Fibroblast of gingiva (primary cell): ENCODE data around the gene KCNH1.
"Not testable (repeated sequence)": the region's sequence is repeated elsewhere in the genome, so short reads cannot be mapped to it uniquely, and the experiment has no call there.

ENCODE experiments used
- DNase-seq: peaks from one replicate; pipeline ENCODE4 v3.0.0-alpha.2; 2011; ENCODE audit warnings: low read depth

Gene KCNH1

GRCh38 chr1:210684466-210685294, 449.3 kb downstream of the KCNH1 start:
- no peak for DNase-seq

DNA sequence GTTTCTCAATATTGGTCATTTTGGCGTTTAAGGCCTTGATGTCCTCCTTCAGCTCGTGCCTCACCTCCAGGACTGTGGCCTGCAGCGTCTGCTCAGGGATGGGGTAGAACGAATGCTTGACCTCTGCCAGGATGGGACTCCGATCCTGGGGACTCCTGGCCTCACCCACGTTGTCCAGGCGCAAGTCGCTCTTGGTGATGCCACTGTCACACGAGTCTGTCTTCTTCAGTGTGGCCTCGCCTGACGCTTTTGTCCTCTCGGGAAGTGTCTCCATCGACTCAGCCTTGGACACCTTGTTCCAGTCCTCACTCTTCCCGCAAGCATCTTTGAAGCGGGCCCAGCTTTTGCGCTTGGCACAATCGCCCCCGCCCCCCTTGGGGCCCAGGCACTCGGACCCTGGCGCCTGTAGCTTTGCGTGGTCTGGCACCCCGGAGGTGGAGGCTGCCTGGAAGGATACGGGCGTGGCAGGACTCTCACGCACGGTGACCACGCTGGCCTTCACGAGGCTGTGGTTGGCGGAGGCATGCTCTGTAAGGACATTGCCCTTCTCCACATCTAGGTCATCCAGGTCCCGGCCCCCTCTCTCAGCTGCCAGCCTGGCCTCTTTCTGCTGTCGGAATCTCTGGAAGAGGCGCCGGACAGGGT, 450.4 kb downstream of the KCNH1 start:
- DNase-seq = no peak

DNA sequence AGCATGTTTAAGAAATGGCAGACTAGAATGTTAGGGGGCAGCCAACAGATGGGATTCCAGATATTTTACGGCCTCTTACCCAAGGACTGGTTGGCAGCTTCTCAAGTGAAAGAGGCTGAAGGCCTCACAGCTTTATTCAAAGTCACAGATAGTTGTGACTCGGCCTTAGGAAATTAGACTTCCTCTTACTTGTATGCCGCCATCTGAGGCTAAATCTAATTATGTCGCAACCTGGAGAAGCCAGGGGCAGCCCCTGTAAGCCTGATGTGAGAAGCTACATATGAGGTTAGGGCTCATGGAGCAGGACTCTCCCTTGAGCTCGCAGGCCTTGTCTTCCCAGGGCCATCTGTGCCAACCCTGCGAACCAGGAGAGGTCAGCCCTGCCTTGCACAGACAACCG, 452.8 kb downstream of the KCNH1 start:
- no peak for DNase-seq

DNA sequence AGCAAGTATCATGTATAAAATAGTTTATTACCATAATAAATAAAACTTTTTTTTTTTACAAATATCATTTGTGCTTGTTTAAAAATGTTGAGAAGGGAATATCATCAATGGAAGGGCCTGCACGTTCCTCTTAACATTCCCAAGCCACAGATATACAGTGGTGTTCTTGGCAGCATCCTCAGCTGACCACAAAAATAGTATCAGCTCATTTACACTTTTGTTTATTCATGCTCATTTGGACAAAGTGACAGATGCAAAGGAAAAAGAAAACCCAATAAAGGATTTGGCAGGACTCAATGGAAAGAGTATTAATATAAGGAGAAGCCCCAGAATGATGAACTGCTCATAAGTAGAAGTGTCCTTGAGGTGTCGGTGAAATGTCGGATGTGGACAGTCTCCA, 455.6 kb downstream of the KCNH1 start:
- DNase-seq = no peak

GRCh38 chr1:210677533-210677932, 456.4 kb downstream of the KCNH1 start:
- no peak for DNase-seq

- no peak for DNase-seq
These were observed 457.4 kb downstream of the KCNH1 start for GRCh38 chr1:210676539-210676938.

- no peak for DNase-seq
These were observed 459.8 kb downstream of the KCNH1 start for GRCh38 chr1:210674151-210674550.

GRCh38 chr1:210669951-210670350, 464.0 kb downstream of the KCNH1 start:
- no peak for DNase-seq

DNA sequence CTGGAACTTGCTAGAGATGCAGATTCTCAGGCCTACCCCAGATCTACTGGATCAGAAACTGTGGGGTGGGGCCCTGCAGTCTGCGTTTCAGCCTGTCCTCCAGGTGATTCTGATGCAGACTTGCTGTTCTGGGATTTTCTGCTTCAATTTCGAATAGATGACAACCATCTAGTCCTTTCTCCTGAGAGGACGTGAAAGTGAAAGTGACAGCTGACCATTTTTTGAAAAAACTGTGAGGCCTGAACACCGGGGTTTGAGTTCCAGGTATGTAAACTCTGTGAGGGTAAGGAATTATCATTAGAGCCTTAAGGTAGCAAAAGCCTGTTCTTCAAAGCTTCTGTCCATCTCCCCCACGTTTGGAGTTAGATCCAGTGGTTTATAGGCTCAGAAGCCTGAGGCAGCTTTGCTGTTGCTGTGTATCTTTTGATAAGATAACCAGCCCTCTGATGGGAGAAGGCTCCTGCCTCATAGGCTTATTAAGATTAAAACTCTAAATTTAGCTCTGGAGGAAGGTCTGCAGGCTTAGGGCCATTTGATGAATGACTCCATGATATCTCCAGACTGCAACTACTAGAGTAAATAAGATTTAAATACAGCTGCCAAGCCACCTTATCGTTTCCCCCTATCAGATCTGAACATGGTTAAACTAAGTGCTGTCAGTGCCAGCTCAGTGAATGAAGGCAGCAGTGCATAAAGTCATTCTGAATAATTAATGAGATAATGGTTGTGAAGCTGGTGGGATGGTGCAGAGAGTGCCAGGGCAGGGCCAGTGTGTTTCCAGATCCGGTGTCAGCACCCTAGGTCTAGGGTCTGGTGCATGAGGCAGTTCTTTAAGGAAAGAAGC, 470.0 kb downstream of the KCNH1 start:
- no peak for DNase-seq

DNA sequence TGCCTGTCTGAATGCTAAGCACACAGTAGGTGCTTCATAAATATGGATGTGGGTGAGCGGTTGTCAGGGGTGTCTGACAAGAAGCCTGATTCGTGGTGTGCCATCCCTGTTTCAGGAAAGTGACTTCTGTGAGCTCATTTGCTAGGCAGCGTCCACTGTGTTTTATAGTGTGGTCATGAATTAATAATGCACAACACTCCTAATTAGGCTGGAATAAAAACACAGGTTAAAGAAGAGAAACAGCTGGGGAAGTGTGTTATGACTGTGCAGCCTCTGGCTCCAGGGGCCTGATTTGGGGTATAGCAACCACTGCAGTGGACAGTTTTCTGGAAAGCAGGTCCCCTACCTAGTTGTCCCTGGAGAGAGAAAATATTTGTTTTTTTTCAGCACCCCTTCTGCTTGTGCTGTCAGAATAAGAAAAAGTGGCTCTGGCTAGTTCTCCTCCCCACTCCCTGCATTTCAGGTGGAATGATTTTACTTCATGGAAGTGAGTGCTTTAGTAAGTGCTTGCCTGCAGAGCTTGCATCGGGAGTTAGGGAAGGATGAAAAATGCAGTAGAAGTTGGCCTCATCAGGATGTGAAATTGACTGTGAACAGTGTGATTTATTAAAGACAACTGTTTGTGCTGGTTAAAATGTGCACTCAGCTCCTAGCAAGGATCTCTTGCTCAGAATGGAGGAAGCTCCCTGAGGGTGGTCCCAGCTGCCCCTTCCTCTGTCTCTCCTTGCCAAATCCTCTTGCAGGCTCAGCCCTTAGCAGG, 471.5 kb downstream of the KCNH1 start:
- DNase-seq = no peak

DNA sequence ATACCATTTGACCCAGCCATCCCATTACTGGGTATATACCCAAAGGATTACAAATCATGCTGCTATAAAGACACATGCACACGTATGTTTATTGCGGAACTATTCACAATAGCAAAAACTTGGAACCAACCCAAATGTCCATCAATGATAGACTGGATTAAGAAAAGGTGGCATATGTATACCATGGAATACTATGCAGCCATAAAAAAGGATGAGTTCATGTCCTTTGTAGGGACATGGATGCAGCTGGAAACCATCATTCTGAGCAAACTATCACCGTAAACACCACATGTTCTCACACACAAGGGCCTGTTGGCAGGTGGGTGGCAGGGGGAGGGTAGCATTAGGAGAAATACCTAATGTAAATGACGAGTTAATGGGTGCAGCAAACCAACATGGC, 472.4 kb downstream of the KCNH1 start:
- DNase-seq = not testable (repeated sequence)

DNA sequence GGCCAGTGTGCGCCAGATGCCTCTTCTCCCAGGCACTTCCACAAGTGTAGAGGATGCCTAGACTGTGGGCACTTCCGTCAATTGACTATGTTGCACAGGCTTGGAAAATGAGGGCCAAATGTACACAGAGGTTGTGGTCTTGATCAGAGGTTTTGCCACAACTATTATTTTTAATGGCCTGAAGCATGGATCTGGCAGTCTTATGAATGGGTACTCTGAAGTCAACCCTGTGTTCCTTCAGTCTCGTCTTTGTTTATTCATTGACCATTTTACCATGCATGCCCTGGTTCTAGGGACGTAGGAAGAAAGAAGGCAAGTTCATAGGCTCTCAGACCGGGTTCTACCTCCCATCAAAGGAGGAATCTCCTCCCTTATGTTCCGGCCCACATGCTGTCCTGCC, 476.1 kb downstream of the KCNH1 start:
- DNase-seq = no peak

GRCh38 chr1:210655511-210655910, 478.4 kb downstream of the KCNH1 start:
- no peak for DNase-seq

DNA sequence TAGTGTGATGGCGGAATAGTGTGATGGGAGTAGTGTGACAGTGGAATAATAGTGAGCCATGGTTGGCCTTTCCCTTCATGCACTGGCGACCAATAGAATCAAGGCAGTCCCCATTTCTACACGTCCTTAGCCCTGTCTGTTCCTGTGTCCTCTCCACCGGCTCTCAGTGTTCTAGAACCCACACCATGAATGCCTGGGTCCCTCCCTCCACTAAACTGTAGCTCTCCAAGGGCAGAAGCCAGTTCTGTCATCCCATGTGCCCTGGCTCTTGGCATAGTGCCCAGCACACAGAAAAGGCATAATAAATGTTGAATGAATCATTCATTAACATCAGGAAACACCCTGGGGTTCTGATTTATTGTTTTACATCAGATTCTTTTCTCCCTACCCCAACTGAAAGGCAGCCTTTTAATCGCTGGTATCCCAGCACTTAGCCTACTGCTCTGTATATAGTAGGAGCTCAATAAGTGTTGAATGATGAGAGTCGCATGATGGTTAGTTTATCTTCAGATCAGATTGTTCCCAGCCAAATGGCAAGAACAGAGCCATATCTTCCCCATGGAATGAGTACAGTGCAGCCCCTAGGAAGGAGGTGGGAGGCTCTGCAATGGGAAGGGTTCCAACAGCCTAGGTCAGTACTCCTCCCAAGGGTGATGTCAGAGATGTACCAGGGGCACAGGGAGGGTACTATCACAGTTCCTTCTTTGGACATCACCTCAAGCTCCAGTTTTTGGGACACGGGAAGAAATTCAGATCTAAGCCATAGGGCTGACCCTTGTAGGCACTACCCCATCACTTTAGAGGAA, 479.6 kb downstream of the KCNH1 start:
- no peak for DNase-seq

DNA sequence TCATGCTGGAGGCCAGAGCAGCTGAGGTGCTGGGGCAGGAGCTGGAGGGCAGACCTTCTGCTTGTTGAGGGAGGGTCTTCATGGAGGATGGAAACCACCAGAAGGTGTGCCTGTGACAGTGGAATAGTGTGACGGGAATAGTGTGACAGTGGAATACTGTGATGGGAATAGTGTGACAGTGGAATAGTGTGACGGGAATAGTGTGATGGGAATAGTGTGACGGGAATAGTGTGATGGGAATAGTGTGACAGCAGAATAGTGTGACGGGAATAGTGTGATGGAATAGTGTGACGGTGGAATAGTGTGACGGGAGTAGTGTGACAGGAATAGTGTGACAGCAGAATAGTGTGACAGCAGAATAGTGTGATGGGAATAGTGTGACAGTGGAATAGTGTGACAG, 480.2 kb downstream of the KCNH1 start:
- peak; percentile 24 for DNase-seq

GRCh38 chr1:210652329-210652954, 481.5 kb downstream of the KCNH1 start:
- no peak for DNase-seq

DNA sequence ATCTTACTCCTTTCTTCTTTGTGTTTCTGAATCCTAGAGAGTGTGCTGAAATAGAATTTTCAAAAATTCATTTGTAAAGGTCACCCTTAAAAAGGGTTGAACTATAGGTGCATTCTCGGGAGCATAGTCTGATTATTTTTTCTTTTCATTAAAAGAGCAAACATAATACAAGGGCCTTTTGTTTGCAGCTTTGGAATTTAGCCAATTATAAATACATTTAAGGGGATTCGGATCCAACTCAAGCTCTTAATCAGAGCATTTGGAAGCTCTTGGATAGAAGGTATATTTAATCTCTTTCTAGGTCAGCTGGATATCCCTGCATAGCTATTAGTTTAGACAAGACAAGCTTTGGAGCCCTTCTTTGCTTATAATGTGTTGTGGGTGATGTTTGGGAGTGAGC, 483.5 kb downstream of the KCNH1 start:
- no peak for DNase-seq

- no peak for DNase-seq
These were observed 485.2 kb downstream of the KCNH1 start for GRCh38 chr1:210648588-210649269.

DNA sequence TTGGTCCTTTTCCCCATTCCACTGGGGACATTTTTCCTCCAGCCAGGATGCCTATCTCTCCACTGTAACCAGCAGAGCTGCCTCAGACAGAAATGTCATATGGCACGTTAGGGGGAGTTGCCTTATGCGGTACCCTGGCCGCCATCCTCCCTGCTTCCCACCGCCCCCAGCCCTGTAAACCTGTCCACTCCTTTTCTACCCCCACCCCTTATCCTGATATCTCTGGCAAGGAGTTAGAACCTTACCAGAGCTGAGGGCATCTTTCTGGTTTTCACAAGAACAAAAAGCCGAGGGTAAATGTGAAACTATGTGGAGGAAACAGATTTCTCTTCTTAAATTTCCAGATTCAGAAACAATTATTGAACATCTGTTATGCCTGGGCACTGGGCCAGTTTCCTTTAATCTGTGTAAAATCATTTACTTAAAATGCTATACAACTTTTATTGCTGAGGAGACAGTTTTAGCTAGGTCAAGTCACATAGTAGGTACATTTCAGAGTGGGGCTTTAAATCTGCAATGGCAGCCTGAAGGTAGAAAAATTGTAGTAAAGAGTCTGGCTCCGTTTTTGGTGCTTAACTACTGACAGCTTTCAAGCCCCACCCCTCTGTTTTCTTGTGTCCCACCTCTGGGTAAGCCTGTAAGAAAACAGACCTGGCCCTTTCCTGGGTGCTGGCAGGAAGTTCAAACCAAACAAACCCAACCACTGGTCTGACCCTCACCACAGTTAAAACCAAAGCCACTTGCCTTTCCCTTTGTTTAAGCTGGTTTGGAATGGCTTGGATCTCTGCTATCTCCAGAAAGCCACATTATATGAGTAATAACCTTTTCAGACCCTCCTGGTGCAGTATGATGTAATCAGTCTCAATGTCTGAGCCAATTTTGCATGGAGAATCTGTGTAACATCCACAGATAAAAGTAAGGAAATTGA, 486.3 kb downstream of the KCNH1 start:
- no peak for DNase-seq
